GM12891 (cell line): Measurements from ENCODE around the gene ROBO1.

ENCODE experiments used
- DNase-seq: peaks from one replicate; pipeline ENCODE4 v3.0.0; 2011; ENCODE audit warnings: low spot score; ENCODE audit not compliant: insufficient read length
- FAIRE-seq: peaks from 2 replicates; lab custom pipeline; 2011; peaks lifted over from hg19 to GRCh38; lab: Jason Lieb, UNC
- PAX5 ChIP-seq: IDR thresholded peaks from 2 replicates; pipeline ENCODE4 v1.6.1; 2011; ENCODE audit warnings: low read length, moderate library complexity, mild to moderate bottlenecking; ENCODE audit not compliant: insufficient read depth, severe bottlenecking
- POLR2A ChIP-seq: IDR thresholded peaks from 2 replicates; pipeline ENCODE4 v1.6.1; 2011; ENCODE audit warnings: low read depth, low read length, control low read depth
- POLR2AphosphoS5 ChIP-seq: IDR thresholded peaks from 2 replicates; pipeline ENCODE4 v1.6.1; 2011; ENCODE audit warnings: low read depth, low read length, control low read depth
- POU2F2 ChIP-seq: IDR thresholded peaks from 2 replicates; pipeline ENCODE4 v1.6.1; 2011; ENCODE audit warnings: low read depth, mild to moderate bottlenecking, control low read depth, low read length, moderate library complexity
- SPI1 ChIP-seq: IDR thresholded peaks from 2 replicates; pipeline ENCODE4 v1.6.1; 2011; ENCODE audit warnings: low read depth, low read length, control low read depth
- TAF1 ChIP-seq: IDR thresholded peaks from 2 replicates; pipeline ENCODE4 v1.6.1; 2011; ENCODE audit warnings: low read depth, low read length, control low read depth

The ROBO1 gene

GRCh38 chr3:79264892-79265291, 502.9 kb downstream of the ROBO1 start:
- DNase-seq (no peak), FAIRE-seq (no peak)
- TF ChIP-seq TAF1 (no peak), POLR2A (no peak), POU2F2 (no peak), POLR2AphosphoS5 (no peak), SPI1 (no peak), PAX5 (no peak)

DNA sequence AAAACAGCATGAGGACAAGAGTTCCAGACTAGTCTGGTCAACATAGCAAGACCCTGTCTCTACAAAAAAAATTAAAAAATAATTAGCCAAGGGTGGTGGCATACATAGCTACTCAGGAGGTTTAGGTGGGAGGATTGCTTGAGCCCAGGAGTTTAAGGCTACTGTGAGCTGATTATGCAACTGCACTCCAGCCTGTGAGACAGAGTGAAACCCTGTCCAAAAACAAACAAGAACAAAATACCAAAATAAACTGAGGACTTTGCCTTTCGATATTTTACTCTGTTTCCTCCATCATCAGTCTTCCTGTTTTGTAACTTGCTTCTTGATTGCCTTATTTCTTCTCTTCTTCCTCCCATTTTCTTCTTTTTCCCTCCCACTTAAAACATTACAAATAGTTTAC, 504.4 kb downstream of the ROBO1 start:
- FAIRE-seq (no peak), DNase-seq (no peak)
- TF ChIP-seq POLR2A, result no peak
- TF ChIP-seq TAF1, result no peak
- TF ChIP-seq POLR2AphosphoS5, result no peak
- no peak for TF ChIP-seq POU2F2
- TF ChIP-seq SPI1, result no peak
- no peak for TF ChIP-seq PAX5

- FAIRE-seq, result no peak
- no peak for TF ChIP-seq SPI1
- no peak for TF ChIP-seq POLR2A
- no peak for TF ChIP-seq POU2F2
- TF ChIP-seq PAX5, result no peak
- no peak for TF ChIP-seq TAF1
- no peak for TF ChIP-seq POLR2AphosphoS5
- no peak for DNase-seq
Observed at GRCh38 chr3:79258479-79258878, 509.3 kb downstream of the ROBO1 start.

GRCh38 chr3:79257791-79258190, 510.0 kb downstream of the ROBO1 start:
- no peak for DNase-seq
- TF ChIP-seq POU2F2, result no peak
- TF ChIP-seq POLR2AphosphoS5, result no peak
- no peak for TF ChIP-seq SPI1
- TF ChIP-seq PAX5, result no peak
- no peak for TF ChIP-seq TAF1
- TF ChIP-seq POLR2A, result no peak
- FAIRE-seq, result no peak

GRCh38 chr3:79255702-79256101, 512.1 kb downstream of the ROBO1 start:
- FAIRE-seq (no peak), DNase-seq (no peak)
- no peak for TF ChIP-seq PAX5
- no peak for TF ChIP-seq POLR2A
- no peak for TF ChIP-seq TAF1
- TF ChIP-seq POLR2AphosphoS5, result no peak
- no peak for TF ChIP-seq SPI1
- TF ChIP-seq POU2F2, result no peak

DNA sequence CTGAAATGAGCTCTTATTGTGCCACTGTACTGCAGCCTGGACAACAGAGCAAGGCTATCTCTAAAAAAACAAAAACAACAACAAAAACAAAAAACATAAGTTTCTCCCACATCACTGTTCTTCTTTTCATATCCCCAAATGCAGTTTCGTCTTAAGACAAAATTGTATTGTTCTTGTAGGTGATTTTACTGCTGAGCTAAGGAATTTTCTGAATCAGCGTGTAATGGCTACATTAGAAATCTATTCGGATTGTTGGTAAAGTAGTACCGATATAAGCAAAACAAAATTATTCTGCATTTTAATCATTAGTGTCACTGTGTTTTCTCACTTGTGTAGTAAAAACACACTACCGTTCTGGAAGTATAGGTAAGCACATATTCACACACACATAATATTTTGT, 512.5 kb downstream of the ROBO1 start:
- no peak for FAIRE-seq
- no peak for DNase-seq
- TF ChIP-seq SPI1 (no peak), PAX5 (no peak), POU2F2 (no peak), TAF1 (no peak), POLR2AphosphoS5 (no peak)

- FAIRE-seq (no peak), DNase-seq (no peak)
- TF ChIP-seq TAF1 (no peak), SPI1 (no peak), POLR2A (no peak), POU2F2 (no peak), PAX5 (no peak), POLR2AphosphoS5 (no peak)
Observed at GRCh38 chr3:79253704-79254103, 514.1 kb downstream of the ROBO1 start.

GRCh38 chr3:79253271-79253670, 514.5 kb downstream of the ROBO1 start:
- DNase-seq (no peak), FAIRE-seq (no peak)
- TF ChIP-seq POU2F2 (no peak), TAF1 (no peak)

DNA sequence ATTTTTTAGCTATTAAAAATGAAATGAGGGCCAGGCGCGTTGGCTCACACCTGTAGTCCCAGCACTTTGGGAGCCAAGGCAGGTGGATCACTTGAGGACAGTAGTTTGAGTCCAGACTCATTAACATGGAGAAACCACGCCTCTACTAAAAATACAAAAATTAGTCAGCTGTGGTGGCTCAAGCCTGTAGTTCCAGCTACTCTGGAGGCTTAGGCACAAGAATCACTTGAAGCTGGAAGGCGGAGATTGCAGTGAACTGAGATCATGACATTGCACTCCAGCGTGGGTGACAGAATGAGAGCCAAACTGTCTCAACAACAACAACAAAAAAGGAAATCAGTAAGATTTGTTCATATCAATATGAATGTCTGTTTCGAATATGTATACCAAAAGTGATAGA, 517.1 kb downstream of the ROBO1 start:
- no peak for TF ChIP-seq POLR2A
- TF ChIP-seq POU2F2, result no peak
- TF ChIP-seq TAF1, result no peak
- TF ChIP-seq SPI1, result no peak
- TF ChIP-seq POLR2AphosphoS5, result no peak
- TF ChIP-seq PAX5, result no peak
- no peak for FAIRE-seq
- DNase-seq, result no peak

DNA sequence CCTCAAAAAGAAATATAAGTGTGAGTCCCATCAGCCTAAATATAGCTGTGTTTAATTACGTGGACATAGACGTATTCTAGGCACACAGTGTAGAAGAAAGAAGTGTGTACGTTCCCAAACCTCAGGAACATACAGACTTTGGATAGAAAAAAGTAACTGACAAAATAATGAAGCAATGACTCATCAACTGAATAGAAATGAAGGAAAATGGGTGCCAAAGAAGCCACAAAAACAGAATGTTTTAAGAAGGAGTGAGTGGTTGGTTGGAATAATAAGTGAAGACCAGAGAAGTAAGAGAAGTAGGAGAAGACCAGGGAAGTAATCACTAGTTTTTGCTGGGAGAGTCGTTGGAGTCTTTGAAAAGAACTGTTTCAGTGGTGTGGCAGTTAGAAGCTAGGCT, 518.1 kb downstream of the ROBO1 start:
- no peak for TF ChIP-seq POU2F2
- no peak for TF ChIP-seq PAX5
- TF ChIP-seq POLR2AphosphoS5, result no peak
- TF ChIP-seq SPI1, result no peak
- FAIRE-seq (no peak), DNase-seq (no peak)

GRCh38 chr3:79247725-79248043, 520.1 kb downstream of the ROBO1 start:
- no peak for DNase-seq
- TF ChIP-seq TAF1 (no peak), POU2F2 (no peak), PAX5 (no peak)
- FAIRE-seq, result no peak
